ENCODE data around the gene GABRB1.

DNA sequence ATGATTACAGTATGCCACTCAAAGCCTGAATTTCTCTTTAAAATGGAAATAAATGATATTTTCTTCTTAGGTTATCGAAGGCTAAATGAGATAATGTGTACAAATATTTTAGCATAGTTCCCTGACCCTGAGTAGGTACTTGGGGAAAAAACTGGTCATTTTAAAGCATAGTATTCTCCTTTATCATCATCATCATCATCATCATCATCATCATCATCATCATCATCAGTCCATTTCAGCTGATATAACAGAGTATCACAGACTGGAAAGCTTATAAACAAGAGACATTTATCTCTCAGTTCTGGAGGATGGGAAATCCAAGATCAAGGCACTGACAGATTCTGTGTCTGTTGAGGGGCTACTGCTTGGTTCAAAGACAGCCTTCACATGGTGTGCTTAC is 13.9 kb downstream of the GABRB1 start:
- TF ChIP-seq CTCF (IDR thresholded peaks at IDR 0.05) (no peak), POLR2A (IDR thresholded peaks at IDR 0.05) (no peak)

Measured in thyroid gland (tissue), 4 donors.